NB4 (cell line): ENCODE measurements around the gene SCG5.

Experiments used
- CTCF ChIP-seq: IDR thresholded peaks from one replicate; pipeline ENCODE4 v1.5.1; 2012; ENCODE audit warnings: low read depth, low read length
- POLR2A ChIP-seq: IDR thresholded peaks from 2 replicates; pipeline ENCODE4 v1.6.1; 2011; ENCODE audit warnings: mild to moderate bottlenecking; ENCODE audit not compliant: insufficient read length; ENCODE audit errors: extremely low read depth

DNA sequence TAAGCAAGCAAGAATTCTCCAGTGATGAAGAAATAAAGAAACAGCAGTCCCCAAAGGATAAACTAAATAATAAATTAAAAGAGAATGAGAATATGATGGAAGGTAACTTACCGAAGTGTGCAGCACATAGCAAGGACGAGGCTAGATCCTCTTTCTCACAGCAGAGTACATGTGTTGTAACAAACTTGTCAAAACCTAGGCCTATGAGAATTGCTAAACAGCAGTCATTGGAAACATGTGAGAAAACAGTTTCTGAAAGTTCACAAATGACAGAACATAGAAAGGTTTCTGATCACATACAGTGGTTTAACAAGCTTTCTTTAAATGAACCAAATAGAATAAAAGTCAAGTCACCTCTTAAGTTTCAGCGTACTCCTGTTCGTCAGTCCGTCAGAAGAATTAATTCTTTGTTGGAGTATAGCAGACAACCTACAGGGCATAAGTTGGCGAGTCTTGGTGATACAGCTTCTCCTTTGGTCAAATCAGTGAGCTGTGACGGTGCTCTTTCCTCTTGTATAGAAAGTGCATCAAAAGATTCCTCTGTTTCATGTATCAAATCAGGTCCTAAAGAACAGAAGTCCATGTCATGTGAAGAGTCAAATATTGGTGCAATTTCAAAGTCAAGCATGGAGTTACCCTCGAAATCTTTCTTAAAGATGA is 4.5 kb upstream of the SCG5 start:
- TF ChIP-seq POLR2A (peak; percentile 14), CTCF (no peak)
